IPS-20b (cell line): ENCODE results near the gene NME5.

Experiments
- H3K27ac ChIP-seq: one replicate; pipeline ENCODE4 v1.5.1; 2013; ENCODE audit warnings: low read length
- H3K27me3 ChIP-seq: 2 replicates; pipeline ENCODE4 v1.6.1; 2013; ENCODE audit warnings: mild to moderate bottlenecking, low read length, inconsistent platforms; ENCODE audit not compliant: insufficient read depth
- H3K36me3 ChIP-seq: 2 replicates; pipeline ENCODE4 v1.6.1; 2013; ENCODE audit warnings: low read depth, mild to moderate bottlenecking, inconsistent platforms, low read length, moderate library complexity; ENCODE audit not compliant: insufficient read depth
- H3K4me1 ChIP-seq: 2 replicates; pipeline ENCODE4 v1.6.1; 2013; ENCODE audit warnings: mild to moderate bottlenecking, control low read depth, inconsistent platforms, low read length, moderate library complexity; ENCODE audit not compliant: insufficient read depth
- H3K4me3 ChIP-seq: 2 replicates; pipeline ENCODE4 v1.5.1; 2013; ENCODE audit warnings: mild to moderate bottlenecking, low read length, inconsistent platforms
- H3K9ac ChIP-seq: 2 replicates; pipeline ENCODE4 v1.6.1; 2013; ENCODE audit warnings: low read depth, mild to moderate bottlenecking, inconsistent platforms, low read length, moderate library complexity
- H3K9me3 ChIP-seq: 2 replicates; pipeline ENCODE4 v1.6.1; 2013; ENCODE audit warnings: mild to moderate bottlenecking, low read depth, low read length, inconsistent platforms; ENCODE audit not compliant: insufficient read depth

NME5 gene

GRCh38 chr5:138068742-138069600, 70.3 kb downstream of the NME5 start:
- Histone ChIP-seq H3K4me3 (no peak overlapping the region), H3K27me3 (no peaks in the 10 kb centered on the region), H3K4me1 (no peaks in the 10 kb centered on the region), H3K27ac (no peak overlapping the region), H3K9ac (no peak overlapping the region), H3K9me3 (no peaks in the 10 kb centered on the region), H3K36me3 (no peaks in the 10 kb centered on the region)

GRCh38 chr5:138067945-138068344, 71.3 kb downstream of the NME5 start:
- Histone ChIP-seq H3K9me3 (no peaks in the 10 kb centered on the region), H3K4me3 (no peak overlapping the region), H3K9ac (no peak overlapping the region), H3K4me1 (no peaks in the 10 kb centered on the region), H3K27me3 (no peaks in the 10 kb centered on the region), H3K27ac (no peak overlapping the region), H3K36me3 (no peaks in the 10 kb centered on the region)
